DND-41 (cell line): ENCODE results near the gene CHAD.

Experiments used
- ATAC-seq: fragments of 200-7000 bp; cut with Tn5 transposase; 3 replicates; pipeline ENCODE4 v1.9.1; 2021; ENCODE audit warnings: low read depth; ENCODE audit not compliant: insufficient read depth
- DNase-seq: peaks from one replicate; pipeline ENCODE4 v3.0.0-alpha.2; 2020
- H2AFZ ChIP-seq: 2 replicates; pipeline ENCODE4 v1.6.0; 2012; ENCODE audit warnings: low read depth, low read length
- H3K27ac ChIP-seq: 2 replicates; pipeline ENCODE4 v1.5.1; 2012; ENCODE audit warnings: low read length, inconsistent platforms
- H3K27me3 ChIP-seq: fragments of 200-600 bp; sonication (generic); 2 replicates; pipeline ENCODE4 v1.6.0; 2012; ENCODE audit warnings: low read length, mild to moderate bottlenecking, inconsistent platforms; ENCODE audit not compliant: insufficient read depth, poor library complexity
- H3K36me3 ChIP-seq: 2 replicates; pipeline ENCODE4 v1.5.1; 2012; ENCODE audit warnings: low read length, inconsistent platforms; ENCODE audit not compliant: insufficient read depth
- H3K4me1 ChIP-seq: 2 replicates; pipeline ENCODE4 v1.5.1; 2012; ENCODE audit warnings: mild to moderate bottlenecking, low read length; ENCODE audit not compliant: insufficient read depth
- H3K4me2 ChIP-seq: 2 replicates; pipeline ENCODE4 v1.6.0; 2012; ENCODE audit warnings: mild to moderate bottlenecking, moderate library complexity, low read length, inconsistent platforms; ENCODE audit not compliant: insufficient read depth
- H3K4me3 ChIP-seq, 2 experiments: fragments of 200-600 bp in 1 of 2; shearing (Covaris generic) in 1 of 2; 2 replicates each; pipeline ENCODE4 v1.5.1; 2012 to 2016; ENCODE audit warnings: inconsistent platforms in 2 of 2, low read length in 2 of 2, mild to moderate bottlenecking in 2 of 2, low read depth in 1 of 2, moderate library complexity in 1 of 2
- H3K79me2 ChIP-seq: 2 replicates; pipeline ENCODE4 v1.6.0; 2012; ENCODE audit warnings: low read length, inconsistent platforms; ENCODE audit not compliant: insufficient read depth
- H3K9ac ChIP-seq: 2 replicates; pipeline ENCODE4 v1.6.0; 2012; ENCODE audit warnings: low read depth, mild to moderate bottlenecking, inconsistent platforms, low read length, moderate library complexity
- H3K9me3 ChIP-seq: 2 replicates; pipeline ENCODE4 v1.5.1; 2012; ENCODE audit warnings: low read length, moderate library complexity, mild to moderate bottlenecking, inconsistent platforms; ENCODE audit not compliant: insufficient read depth, severe bottlenecking
- H4K20me1 ChIP-seq: 2 replicates; pipeline ENCODE4 v1.6.0; 2012; ENCODE audit warnings: low read length; ENCODE audit not compliant: insufficient read depth
- EZH2 ChIP-seq: IDR thresholded peaks from 3 replicates; pipeline ENCODE4 v1.6.1; 2012; ENCODE audit warnings: borderline replicate concordance, low read depth, mild to moderate bottlenecking, moderate library complexity, low read length, inconsistent platforms; ENCODE audit not compliant: severe bottlenecking
- TF ChIP-seq, protein P1 (sequence below): IDR thresholded peaks from 2 replicates; pipeline ENCODE4 v1.5.1; 2012; ENCODE audit warnings: borderline replicate concordance, low read length, moderate library complexity, mild to moderate bottlenecking; ENCODE audit not compliant: poor library complexity, severe bottlenecking; ENCODE audit errors: extremely low read depth

CHAD gene

DNA sequence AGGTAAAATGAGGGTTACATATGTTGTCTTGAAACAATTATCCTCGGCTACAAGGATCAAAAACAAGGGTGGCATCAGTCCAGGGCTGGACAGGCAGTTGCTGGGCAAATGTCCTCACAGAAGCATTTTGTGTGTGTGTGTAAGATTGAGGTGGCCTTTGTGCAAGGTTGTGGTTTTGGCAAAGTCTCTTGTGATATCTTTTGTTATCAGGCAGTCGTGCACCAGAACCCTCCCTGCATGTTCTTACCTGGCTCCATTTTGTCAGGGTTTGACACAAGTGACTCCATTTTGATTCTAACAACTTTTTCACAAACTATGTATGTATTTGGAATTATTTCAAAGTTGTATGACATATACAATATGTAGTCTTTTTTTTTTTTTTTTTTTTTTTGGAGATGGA, 20.0 kb downstream of the CHAD start:
- no peaks in the 10 kb centered on the region for H4K20me1 ChIP-seq
- no peaks in the 10 kb centered on the region for H3K9me3 ChIP-seq
- no peak overlapping the region for H3K27ac ChIP-seq
- H3K27me3 ChIP-seq, result no peaks in the 10 kb centered on the region
- ATAC-seq (no peak), DNase-seq (no peak)
- H3K36me3 ChIP-seq, result no peaks in the 10 kb centered on the region
- H3K9ac ChIP-seq, result no peak overlapping the region
- TF ChIP-seq, protein P1, sequence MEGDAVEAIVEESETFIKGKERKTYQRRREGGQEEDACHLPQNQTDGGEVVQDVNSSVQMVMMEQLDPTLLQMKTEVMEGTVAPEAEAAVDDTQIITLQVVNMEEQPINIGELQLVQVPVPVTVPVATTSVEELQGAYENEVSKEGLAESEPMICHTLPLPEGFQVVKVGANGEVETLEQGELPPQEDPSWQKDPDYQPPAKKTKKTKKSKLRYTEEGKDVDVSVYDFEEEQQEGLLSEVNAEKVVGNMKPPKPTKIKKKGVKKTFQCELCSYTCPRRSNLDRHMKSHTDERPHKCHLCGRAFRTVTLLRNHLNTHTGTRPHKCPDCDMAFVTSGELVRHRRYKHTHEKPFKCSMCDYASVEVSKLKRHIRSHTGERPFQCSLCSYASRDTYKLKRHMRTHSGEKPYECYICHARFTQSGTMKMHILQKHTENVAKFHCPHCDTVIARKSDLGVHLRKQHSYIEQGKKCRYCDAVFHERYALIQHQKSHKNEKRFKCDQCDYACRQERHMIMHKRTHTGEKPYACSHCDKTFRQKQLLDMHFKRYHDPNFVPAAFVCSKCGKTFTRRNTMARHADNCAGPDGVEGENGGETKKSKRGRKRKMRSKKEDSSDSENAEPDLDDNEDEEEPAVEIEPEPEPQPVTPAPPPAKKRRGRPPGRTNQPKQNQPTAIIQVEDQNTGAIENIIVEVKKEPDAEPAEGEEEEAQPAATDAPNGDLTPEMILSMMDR, result no peak
- TF ChIP-seq EZH2, result no peak
- 0 out of 2 replicates have a peak, but pooled peaks cover 2% of the 10 kb centered on the region for H3K79me2 ChIP-seq
- H3K4me2 ChIP-seq, result no peak overlapping the region
- no peaks in the 10 kb centered on the region for H3K4me1 ChIP-seq
- H3K4me3 ChIP-seq, result no peak overlapping the region
- no peak overlapping the region for H2AFZ ChIP-seq

DNA sequence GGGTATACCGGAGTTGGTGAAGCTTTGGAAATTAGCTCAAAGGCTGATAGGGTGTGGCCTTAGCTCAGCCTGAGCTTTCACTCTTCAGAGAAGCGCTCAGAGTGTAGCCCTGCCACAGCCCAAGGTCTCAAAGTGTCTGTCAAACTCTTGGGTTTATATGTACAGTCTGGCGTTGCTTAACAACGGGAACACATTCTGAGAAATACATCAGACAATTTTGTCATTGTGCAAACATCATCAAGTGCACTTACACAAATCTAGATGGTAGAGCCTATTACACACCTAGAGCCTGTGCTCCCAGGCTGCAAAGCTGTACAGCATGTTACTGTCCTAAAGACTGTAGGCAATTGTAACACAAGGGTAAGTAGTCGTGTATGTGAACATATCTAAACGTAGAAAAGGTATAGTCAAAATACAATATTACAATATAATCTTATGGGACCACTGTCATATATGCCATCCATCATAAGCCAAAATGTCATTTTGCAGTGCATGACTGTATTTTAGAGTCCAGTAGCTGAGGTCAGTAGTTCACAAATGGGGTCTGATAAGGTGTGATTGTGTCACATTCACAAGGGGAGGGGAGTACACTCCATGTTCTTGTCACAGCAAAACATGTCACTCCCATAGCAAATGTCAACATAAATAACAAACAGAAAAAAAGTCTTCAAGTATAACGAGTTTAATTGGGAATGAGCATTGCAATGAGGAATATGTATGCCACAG, 20.6 kb downstream of the CHAD start:
- Histone ChIP-seq H3K36me3 (no peaks in the 10 kb centered on the region), H3K4me1 (no peaks in the 10 kb centered on the region), H2AFZ (no peak overlapping the region), H3K9ac (no peak overlapping the region), H3K4me3 (no peak overlapping the region), H3K4me2 (no peak overlapping the region), H3K27me3 (no peaks in the 10 kb centered on the region), H3K9me3 (no peaks in the 10 kb centered on the region), H3K79me2 (0 out of 2 replicates have a peak, but pooled peaks cover 2% of the 10 kb centered on the region), H4K20me1 (no peaks in the 10 kb centered on the region), H3K27ac (no peak overlapping the region)
- DNase-seq (no peak), ATAC-seq (no peak)
- TF ChIP-seq, protein P1, result no peak
- TF ChIP-seq EZH2, result no peak

DNA sequence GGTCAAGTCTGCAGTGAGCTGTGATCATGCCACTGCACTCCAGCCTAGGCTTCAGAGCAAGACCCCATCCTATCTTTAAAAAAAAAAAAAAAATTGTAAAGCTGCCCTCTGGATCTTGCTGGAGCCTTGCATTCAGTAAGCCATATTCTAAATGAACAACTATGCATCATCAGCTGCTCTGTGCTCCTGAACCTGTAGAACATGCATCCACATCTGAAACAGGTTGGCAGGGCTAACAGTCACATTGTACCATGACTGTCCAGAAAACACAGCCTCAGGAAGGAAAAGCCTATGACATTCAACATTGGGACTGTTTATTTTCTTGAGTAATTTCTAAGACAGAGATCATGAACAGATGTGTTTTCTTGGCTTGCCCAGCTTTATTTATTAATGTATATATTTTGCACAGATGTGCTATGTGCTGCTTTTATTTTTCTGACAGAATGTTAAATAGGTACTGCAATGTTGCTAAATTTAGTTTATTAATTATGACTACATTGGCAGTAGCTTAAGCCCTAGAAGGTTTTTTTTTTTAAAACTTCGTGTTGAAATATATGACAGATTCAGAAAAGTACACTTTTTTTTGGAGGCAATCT, 22.9 kb downstream of the CHAD start:
- H3K27ac ChIP-seq, result no peak overlapping the region
- no peaks in the 10 kb centered on the region for H3K4me1 ChIP-seq
- no peaks in the 10 kb centered on the region for H3K27me3 ChIP-seq
- no peak overlapping the region for H2AFZ ChIP-seq
- no peaks in the 10 kb centered on the region for H4K20me1 ChIP-seq
- peaks cover 1% of the 10 kb centered on the region; the same call in 1 of the 2 replicates for H3K79me2 ChIP-seq
- H3K4me3 ChIP-seq, result no peak overlapping the region
- no peaks in the 10 kb centered on the region for H3K36me3 ChIP-seq
- DNase-seq (no peak), ATAC-seq (no peak)
- no peak overlapping the region for H3K9ac ChIP-seq
- TF ChIP-seq EZH2, result no peak
- TF ChIP-seq, protein P1, result no peak
- H3K4me2 ChIP-seq, result no peak overlapping the region
- no peaks in the 10 kb centered on the region for H3K9me3 ChIP-seq
